ENCODE data around the gene ARHGEF4. TPM values are rescaled to one million over a fixed set of nuclear protein-coding genes. Genes with fewer than 3 reads are reported as not detected.

ARHGEF4 gene
- total and polyA plus RNA-seq, 11 donors, result 0.30 to 5.5 (median 3.8) TPM

DNA sequence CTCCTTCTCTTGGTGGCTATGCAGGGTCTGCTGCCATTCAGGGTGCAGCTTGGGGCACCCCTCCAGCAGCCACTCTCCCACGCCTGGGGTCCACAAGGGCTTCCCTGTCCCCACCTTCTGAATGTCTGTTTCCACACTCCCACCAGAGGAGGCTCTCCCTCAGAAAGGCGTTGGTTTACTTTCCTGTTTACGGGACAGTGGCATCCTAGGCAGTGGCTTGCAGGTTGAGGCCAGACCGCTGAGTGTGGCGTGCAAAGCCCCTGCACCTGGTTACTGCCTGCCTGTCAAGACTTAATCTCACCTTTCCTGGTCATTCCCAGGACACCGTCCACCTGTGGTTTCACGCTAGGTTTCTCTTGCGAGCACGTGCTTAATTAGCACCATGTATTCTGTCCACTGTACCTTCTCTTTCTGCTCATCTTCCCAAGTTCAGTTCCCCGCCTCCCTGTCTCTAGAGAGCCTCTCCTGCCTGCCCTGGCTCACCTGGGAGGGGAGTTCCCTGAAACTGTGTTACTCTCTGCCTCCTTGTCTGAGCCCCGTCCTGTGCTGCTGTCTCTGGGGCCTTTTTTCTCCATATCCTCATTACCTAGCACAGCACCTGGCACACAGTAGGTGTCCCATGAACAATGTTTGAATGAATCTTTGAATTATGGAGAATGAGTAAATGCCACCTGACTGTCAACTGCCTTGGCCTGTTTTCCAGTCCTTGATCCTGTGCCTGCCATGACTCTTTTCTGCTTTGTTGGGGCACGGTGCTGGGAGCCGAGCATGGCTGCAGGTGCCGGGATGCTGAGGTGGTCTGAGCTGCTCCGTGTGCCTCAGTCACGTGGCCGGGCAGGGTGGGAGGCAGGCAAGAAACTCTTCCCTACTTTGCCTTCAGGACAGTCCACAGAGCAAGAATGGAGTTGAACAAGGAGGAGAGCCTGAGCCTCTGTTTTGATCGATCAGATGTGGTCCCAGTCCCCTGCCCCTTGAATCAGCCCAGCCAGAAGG lies 56.4 kb downstream of the ARHGEF4 start:
- Histone ChIP-seq H3K36me3 (no peaks in the 10 kb centered on the region), H3K4me3 (no peak overlapping the region), H3K9me3 (peaks cover 0 to 6% (median 0%) of the 10 kb centered on the region in 12 donors), H3K4me1 (no peaks in the 10 kb centered on the region), H3K27ac (no peak overlapping the region), H3K27me3 (peaks cover 0 to 26% (median 3%) of the 10 kb centered on the region in 9 donors)
- no peak for DNase-seq
- 84 to 91% (median 87%) methylated on average over 17 to 18 of the region's 18 CpGs for WGBS, 4 donors
- ATAC-seq, result no peak
- TF ChIP-seq, protein P1, sequence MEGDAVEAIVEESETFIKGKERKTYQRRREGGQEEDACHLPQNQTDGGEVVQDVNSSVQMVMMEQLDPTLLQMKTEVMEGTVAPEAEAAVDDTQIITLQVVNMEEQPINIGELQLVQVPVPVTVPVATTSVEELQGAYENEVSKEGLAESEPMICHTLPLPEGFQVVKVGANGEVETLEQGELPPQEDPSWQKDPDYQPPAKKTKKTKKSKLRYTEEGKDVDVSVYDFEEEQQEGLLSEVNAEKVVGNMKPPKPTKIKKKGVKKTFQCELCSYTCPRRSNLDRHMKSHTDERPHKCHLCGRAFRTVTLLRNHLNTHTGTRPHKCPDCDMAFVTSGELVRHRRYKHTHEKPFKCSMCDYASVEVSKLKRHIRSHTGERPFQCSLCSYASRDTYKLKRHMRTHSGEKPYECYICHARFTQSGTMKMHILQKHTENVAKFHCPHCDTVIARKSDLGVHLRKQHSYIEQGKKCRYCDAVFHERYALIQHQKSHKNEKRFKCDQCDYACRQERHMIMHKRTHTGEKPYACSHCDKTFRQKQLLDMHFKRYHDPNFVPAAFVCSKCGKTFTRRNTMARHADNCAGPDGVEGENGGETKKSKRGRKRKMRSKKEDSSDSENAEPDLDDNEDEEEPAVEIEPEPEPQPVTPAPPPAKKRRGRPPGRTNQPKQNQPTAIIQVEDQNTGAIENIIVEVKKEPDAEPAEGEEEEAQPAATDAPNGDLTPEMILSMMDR (IDR thresholded peaks at IDR 0.05), result no peak
- TF ChIP-seq POLR2A (IDR thresholded peaks at IDR 0.05), result no peak
- intact Hi-C loops (cut with DNase I), result no loop called here

GRCh38 chr2:130894326-130894942 lies 57.7 kb downstream of the ARHGEF4 start:
- H3K9me3 ChIP-seq, result peaks cover 0 to 6% (median 0%) of the 10 kb centered on the region in 12 donors
- 64 to 79% (median 72%) methylated on average over 7 of the region's 7 CpGs for WGBS, 4 donors
- intact Hi-C loops (cut with DNase I), result no loop called here
- no peaks in the 10 kb centered on the region for H3K36me3 ChIP-seq
- TF ChIP-seq POLR2A (IDR thresholded peaks at IDR 0.05), result no peak
- TF ChIP-seq, protein P1 (IDR thresholded peaks at IDR 0.05), result no peak
- no peak for ATAC-seq
- no peaks in the 10 kb centered on the region for H3K4me1 ChIP-seq
- no peak for DNase-seq
- H3K4me3 ChIP-seq, result no peak overlapping the region
- no peak overlapping the region for H3K27ac ChIP-seq
- peaks cover 0 to 26% (median 3%) of the 10 kb centered on the region in 9 donors for H3K27me3 ChIP-seq

DNA sequence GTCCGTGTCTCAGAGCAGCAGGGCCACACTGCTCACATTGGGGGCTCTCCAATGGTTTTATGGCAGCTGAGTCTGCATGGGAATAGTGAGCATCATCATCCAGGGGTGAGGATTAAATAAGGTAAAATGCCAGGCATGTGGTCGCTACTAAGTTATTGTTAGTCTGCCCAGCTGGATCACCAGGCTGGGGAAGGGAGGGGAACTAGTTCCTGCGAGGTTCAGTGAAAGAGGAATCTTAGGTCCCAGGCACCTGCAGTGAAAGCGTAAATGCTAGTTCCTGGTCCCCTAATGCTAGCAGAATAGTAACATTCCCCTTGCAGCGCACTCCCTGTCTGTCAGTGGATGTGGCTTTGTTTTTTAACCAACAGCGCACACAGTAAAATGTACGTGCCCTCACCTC lies 60.1 kb downstream of the ARHGEF4 start:
- no peak for ATAC-seq
- intact Hi-C loops (cut with DNase I), result no loop called here

More for the DNA sequence above, 60.1 kb downstream of the ARHGEF4 start:
- H3K27ac ChIP-seq, result no peak overlapping the region
- TF ChIP-seq, protein P1 (IDR thresholded peaks at IDR 0.05), result no peak
- no peak for TF ChIP-seq POLR2A (IDR thresholded peaks at IDR 0.05)
- H3K4me1 ChIP-seq, result no peaks in the 10 kb centered on the region
- DNase-seq, result no peak
- H3K4me3 ChIP-seq, result no peak overlapping the region
- 76 to 88% (median 79%) methylated on average over 7 of the region's 7 CpGs for WGBS, 4 donors
- peaks cover 0 to 6% (median 0%) of the 10 kb centered on the region in 12 donors for H3K9me3 ChIP-seq
- peaks cover 0 to 14% (median 0%) of the 10 kb centered on the region in 9 donors for H3K27me3 ChIP-seq
- no peaks in the 10 kb centered on the region for H3K36me3 ChIP-seq

Data from heart left ventricle (tissue), 16 donors.